ENCODE data around the gene STH.

DNA sequence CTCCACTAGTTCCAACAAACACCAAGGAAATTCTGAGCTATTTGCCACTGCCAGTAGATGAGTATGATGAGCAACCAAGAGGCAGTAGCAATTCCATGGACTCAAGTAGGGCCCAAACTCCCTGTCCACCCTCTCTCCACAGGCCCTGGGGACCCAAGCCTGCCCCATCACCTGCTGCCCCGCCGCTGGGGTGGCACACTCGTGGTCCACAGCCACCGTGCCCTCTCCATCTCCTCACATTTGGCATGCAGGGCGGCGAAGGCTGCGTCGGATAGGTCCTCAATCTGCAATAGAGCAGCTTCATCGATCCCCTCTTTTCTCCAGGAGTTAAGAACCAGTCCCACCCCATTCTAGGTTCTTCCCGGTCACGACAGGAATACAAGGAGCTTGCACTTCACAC, 33.9 kb downstream of the STH start:
- TF ChIP-seq CTCF (conservative IDR thresholded peaks at IDR 0.05; ENCODE audit: low read depth in 2 of 2) (no peak), POLR2AphosphoS5 (IDR thresholded peaks at IDR 0.05; ENCODE audit: low read depth) (no peak), JUNB (IDR thresholded peaks at IDR 0.05; ENCODE audit: unreplicated experiment) (no peak), NANOG (IDR thresholded peaks at IDR 0.05; ENCODE audit: borderline replicate concordance) (no peak), ETS1 (IDR thresholded peaks at IDR 0.05) (no peak), EZH2phosphoT487 (IDR thresholded peaks at IDR 0.05; ENCODE audit: unreplicated experiment) (no peak), CREB1 (CRISPR knock-in tag; IDR thresholded peaks at IDR 0.05; ENCODE audit: low read depth) (no peak), EZH2 (IDR thresholded peaks at IDR 0.05; ENCODE audit: low read depth, unreplicated experiment) (no peak), ZNF331 (CRISPR knock-in tag; IDR thresholded peaks at IDR 0.05; ENCODE audit: low read depth) (no peak), ZNF114 (CRISPR knock-in tag; IDR thresholded peaks at IDR 0.05) (no peak), STAT1 (IDR thresholded peaks at IDR 0.05; ENCODE audit: unreplicated experiment) (no peak)
- TF ChIP-seq, protein P1, sequence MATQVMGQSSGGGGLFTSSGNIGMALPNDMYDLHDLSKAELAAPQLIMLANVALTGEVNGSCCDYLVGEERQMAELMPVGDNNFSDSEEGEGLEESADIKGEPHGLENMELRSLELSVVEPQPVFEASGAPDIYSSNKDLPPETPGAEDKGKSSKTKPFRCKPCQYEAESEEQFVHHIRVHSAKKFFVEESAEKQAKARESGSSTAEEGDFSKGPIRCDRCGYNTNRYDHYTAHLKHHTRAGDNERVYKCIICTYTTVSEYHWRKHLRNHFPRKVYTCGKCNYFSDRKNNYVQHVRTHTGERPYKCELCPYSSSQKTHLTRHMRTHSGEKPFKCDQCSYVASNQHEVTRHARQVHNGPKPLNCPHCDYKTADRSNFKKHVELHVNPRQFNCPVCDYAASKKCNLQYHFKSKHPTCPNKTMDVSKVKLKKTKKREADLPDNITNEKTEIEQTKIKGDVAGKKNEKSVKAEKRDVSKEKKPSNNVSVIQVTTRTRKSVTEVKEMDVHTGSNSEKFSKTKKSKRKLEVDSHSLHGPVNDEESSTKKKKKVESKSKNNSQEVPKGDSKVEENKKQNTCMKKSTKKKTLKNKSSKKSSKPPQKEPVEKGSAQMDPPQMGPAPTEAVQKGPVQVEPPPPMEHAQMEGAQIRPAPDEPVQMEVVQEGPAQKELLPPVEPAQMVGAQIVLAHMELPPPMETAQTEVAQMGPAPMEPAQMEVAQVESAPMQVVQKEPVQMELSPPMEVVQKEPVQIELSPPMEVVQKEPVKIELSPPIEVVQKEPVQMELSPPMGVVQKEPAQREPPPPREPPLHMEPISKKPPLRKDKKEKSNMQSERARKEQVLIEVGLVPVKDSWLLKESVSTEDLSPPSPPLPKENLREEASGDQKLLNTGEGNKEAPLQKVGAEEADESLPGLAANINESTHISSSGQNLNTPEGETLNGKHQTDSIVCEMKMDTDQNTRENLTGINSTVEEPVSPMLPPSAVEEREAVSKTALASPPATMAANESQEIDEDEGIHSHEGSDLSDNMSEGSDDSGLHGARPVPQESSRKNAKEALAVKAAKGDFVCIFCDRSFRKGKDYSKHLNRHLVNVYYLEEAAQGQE (IDR thresholded peaks at IDR 0.05; ENCODE audit: unreplicated experiment): no peak
- TF ChIP-seq, protein P2, sequence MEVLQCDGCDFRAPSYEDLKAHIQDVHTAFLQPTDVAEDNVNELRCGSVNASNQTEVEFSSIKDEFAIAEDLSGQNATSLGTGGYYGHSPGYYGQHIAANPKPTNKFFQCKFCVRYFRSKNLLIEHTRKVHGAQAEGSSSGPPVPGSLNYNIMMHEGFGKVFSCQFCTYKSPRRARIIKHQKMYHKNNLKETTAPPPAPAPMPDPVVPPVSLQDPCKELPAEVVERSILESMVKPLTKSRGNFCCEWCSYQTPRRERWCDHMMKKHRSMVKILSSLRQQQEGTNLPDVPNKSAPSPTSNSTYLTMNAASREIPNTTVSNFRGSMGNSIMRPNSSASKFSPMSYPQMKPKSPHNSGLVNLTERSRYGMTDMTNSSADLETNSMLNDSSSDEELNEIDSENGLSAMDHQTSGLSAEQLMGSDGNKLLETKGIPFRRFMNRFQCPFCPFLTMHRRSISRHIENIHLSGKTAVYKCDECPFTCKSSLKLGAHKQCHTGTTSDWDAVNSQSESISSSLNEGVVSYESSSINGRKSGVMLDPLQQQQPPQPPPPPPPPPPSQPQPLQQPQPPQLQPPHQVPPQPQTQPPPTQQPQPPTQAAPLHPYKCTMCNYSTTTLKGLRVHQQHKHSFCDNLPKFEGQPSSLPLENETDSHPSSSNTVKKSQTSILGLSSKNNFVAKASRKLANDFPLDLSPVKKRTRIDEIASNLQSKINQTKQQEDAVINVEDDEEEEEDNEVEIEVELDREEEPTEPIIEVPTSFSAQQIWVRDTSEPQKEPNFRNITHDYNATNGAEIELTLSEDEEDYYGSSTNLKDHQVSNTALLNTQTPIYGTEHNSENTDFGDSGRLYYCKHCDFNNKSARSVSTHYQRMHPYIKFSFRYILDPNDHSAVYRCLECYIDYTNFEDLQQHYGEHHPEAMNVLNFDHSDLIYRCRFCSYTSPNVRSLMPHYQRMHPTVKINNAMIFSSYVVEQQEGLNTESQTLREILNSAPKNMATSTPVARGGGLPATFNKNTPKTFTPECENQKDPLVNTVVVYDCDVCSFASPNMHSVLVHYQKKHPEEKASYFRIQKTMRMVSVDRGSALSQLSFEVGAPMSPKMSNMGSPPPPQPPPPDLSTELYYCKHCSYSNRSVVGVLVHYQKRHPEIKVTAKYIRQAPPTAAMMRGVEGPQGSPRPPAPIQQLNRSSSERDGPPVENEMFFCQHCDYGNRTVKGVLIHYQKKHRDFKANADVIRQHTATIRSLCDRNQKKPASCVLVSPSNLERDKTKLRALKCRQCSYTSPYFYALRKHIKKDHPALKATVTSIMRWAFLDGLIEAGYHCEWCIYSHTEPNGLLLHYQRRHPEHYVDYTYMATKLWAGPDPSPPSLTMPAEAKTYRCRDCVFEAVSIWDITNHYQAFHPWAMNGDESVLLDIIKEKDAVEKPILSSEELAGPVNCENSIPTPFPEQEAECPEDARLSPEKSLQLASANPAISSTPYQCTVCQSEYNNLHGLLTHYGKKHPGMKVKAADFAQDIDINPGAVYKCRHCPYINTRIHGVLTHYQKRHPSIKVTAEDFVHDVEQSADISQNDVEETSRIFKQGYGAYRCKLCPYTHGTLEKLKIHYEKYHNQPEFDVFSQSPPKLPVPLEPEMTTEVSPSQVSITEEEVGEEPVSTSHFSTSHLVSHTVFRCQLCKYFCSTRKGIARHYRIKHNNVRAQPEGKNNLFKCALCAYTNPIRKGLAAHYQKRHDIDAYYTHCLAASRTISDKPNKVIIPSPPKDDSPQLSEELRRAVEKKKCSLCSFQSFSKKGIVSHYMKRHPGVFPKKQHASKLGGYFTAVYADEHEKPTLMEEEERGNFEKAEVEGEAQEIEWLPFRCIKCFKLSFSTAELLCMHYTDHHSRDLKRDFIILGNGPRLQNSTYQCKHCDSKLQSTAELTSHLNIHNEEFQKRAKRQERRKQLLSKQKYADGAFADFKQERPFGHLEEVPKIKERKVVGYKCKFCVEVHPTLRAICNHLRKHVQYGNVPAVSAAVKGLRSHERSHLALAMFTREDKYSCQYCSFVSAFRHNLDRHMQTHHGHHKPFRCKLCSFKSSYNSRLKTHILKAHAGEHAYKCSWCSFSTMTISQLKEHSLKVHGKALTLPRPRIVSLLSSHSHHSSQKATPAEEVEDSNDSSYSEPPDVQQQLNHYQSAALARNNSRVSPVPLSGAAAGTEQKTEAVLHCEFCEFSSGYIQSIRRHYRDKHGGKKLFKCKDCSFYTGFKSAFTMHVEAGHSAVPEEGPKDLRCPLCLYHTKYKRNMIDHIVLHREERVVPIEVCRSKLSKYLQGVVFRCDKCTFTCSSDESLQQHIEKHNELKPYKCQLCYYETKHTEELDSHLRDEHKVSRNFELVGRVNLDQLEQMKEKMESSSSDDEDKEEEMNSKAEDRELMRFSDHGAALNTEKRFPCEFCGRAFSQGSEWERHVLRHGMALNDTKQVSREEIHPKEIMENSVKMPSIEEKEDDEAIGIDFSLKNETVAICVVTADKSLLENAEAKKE (CRISPR knock-in tag; IDR thresholded peaks at IDR 0.05): no peak

Data from GM23338 (cell line).